Endometrial microvascular endothelial cells (primary cell): ENCODE results near the gene EZH1. TPM values are rescaled to one million over a fixed set of nuclear protein-coding genes. Genes with fewer than 3 reads are reported as not detected.
"Not testable (repeated sequence)": the region's sequence is repeated elsewhere in the genome, so short reads cannot be mapped to it uniquely, and the experiment has no call there.

Experiments used
- in situ Hi-C: cut with HindIII; loops from 2 replicates; pipeline ENCODE4 v1.10.0; 2017; ENCODE audit warnings: low sequenced_read_pairs, low pct_unique_long_range_greater_than_20kb; ENCODE audit errors: inconsistent ontology term
- total RNA-seq: library from RNA; depleted of rRNA; stranded (reverse); fragments of >200 nt; gene quantifications from one replicate; pipeline ENCODE4 v1.2.3, GENCODE V29; 2015; ENCODE audit errors: inconsistent ontology term

EZH1 gene
- total RNA-seq, 1 donor from 2014 or later = 13.5 TPM

DNA sequence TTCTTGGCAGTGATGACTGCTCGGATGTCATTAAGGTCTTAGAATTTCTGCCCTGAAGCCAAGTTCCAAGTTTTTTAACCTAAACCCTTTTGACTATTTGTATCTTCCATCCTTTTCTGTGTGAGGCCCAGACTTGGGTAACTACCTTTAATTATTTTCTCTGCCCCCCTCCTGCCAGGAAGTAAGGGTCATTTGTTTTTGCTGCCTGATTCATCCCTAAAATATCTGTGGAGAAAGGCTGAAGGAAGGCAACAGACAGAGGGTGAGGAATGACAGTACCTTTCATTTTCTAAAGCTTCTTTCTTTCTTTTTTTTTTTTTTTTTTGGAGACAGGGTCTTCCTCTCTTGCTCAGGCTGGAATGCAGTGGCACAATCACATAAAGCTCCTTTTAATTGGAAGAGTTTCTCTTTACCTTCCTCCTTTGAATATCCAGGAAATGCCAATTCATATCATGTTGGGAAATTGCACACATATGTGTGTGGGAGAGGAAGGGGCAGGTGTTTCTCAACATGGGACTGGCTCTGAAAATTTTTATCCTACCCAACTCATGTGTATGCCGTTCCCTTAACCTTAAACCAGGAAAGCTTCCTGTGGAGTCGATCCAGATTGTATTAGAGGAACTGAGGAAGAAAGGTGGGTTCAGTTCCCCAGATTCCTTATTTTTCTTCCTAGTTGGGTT lies 29.4 kb upstream of the EZH1 start:
- in situ Hi-C loops = no loop called here

DNA sequence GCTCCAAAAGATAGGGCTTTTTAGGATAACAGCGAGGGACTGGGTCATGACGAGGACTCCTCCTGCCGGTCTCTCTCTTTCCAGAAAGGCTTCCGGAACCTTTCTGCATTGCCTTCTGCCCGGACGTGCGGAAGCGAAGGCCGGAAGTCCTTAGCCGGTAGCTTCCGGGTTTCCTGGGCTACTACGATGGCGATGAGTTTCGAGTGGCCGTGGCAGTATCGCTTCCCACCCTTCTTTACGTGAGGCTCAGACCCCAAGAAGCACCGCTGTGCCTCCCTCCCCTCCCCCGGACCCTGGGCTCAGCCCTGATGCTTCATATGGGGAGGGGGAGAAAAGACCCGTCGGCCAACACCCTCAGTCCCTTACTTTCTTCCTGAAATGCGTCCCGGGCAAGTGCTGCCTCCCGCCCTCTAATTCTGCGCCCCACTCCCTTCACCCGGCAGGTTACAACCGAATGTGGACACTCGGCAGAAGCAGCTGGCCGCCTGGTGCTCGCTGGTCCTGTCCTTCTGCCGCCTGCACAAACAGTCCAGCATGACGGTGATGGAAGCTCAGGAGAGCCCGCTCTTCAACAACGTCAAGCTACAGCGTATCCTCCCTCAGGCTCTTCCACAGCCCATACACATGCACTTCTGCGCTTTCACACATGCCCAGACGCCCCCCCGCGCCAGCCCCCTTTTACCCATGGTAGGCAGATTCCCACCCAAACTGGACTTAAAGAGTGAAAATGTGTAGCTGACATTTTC lies 28.6 kb upstream of the EZH1 start, which contains the start of gene VPS25:
Gene VPS25 (plus strand): TSS at position 160 of the 746 bp plus-strand sequence. CDS start 27 bp downstream, at position 187.
- in situ Hi-C loops = no loop called here

DNA sequence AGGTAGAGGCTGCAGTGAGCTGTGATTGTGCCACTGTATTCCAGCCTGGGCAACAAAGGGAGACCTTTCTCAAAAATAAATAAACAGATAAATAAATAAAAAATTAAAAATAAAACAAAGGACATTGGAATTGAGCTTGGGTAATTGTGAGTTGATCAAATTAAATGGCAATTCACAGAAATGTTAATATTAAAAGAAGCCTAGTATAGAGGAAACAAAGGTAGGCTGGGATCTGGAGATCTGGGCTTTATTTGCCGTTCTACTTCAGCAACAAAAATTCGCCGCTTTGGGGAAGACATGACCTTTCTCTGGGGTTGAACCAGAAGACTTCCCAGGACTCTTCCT lies 28.1 kb upstream of the EZH1 start:
- in situ Hi-C loops = no loop called here

DNA sequence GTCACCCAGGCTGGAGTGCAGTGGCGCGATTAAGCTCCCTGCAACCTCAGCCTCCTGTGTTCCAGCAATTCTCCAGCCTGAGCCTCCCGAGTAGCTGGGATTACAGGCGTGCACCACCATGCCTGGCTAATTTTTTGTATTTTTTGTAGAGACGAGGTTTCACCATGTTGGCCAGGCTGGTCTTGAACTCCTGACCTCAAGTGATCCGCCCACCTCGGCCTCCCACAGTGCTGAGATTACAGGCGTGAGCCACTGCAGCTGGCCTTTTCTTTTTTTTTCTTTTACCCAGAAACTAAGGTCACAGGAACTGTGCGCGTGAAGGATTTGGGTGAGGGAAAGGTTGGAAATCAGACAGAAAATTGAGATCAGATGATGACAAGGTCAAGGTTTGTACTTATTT lies 25.1 kb upstream of the EZH1 start:
- in situ Hi-C loops = not testable (repeated sequence)

DNA sequence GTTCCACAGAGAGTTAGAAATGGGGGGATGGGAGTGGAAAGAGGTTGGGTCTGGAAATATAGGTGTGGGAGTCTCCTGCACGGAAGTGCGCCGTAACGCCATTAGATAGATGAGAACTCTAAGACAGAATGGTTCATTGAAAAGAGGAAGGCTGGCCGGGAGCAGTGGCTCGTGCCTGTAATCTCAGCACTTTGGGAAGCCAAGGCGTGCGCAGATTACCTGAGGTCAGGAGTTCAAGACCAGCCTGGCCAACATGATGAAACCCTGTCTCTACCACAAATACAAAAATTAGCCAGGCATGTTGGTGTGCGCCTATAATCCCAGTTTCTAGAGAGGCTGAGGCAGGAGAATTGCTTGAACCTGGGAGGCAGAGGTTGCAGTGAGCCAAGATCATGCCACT lies 23.2 kb upstream of the EZH1 start:
- in situ Hi-C loops = not testable (repeated sequence)

DNA sequence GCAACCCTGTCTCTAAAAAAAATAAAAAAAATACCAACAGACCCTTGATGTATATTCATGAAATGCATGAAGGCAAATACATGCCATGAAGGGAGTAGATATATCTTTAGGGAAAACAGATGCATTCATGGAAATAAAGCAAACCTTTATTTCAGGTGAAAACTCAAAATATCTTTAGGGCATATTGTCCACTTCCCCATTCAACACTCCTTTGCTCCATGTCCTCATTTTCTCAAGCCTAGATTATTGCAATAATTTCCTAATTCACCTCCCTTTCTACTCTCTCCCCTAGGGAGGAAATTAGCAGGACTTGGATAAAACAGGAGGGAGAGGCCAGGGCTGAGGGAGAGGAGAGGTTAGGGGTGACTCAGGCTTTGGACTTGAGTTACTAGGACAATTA lies 22.7 kb upstream of the EZH1 start:
- in situ Hi-C loops = no loop called here

DNA sequence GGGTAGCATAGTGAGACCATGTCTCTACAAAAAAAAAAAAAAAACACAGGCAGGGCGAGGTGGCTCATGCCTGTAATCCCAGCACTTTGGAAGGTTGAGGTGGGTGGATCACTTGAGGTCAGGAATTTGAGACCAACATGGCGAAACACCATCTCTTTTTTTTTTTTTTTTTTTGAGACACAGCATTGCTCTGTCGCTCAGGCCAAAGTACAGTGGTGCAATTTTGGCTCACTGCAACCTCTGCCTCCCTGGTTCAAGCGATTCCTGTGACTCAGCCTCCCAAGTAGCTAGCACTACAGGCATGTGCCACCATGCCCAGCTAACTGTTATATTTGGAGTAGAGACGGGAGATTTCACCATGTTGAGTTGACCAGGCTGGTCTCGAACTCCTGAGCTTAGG lies 21.3 kb upstream of the EZH1 start:
- in situ Hi-C loops = no loop called here

DNA sequence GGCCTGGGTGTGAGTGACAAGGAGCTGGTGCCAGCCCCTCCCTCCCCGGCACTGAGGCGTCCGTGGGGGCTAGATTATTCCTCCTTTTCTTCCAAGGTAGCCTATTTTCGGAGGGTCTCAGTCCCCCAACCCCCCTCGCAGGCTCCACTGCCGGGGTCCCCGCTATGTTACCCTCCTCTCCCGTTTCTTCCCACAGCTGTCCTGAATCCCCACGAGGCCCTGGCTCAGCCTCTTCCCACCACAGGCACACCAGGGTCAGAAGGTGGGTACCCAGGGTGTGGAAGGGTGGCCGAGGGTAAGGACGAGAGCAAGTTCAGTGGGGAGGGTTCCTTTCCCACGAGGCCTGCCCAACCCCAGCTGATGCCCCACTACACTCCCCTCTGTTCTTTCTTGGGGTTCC lies 16.8 kb upstream of the EZH1 start:
- in situ Hi-C loops = no loop called here

DNA sequence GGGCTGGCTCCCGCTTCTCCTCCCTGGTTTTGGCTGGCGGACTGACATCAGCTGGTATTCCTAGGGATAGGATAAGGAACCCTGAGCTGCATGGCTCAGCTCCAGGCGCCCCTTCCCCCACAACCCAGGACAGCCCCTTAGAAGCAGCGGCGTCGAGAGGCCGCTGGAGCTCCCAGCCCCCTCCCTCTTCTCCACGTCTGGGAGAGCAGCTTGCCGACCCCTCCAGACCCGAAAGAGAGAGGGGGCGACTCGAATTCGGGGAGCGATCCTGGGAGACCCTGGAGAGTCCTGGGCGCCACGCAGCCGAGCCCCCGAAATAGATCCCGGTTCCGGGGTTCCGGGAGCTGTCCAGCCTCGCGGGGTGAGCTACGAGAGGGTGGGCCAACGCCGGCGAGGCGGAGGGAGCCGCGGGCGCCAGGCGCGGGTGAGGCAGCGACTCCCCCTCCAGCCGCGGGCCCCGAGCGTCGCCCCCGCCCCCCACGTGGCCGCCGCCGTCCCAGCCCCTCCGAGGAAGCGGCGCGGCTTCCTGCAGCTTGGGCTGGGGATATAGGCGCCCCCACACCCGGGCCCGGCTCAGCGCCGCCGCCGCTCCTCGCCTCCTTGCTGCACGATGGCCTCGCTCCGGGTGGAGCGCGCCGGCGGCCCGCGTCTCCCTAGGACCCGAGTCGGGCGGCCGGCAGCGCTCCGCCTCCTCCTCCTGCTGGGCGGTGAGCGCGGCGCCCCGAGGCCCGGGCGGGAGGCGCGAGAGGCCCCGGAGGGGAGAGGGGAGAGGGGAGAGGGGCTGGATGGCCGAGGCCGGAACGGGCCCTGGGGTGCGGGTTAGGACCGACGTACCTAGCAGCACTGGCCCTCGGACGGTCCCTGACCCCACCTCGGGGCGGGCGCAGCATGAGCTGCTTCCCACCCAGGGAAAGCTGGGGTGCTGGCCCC lies 16.1 kb upstream of the EZH1 start, which contains the start of gene RAMP2:
Gene RAMP2 (plus strand): TSS at position 576 of the 930 bp plus-strand sequence. CDS start 35 bp downstream, at position 611.
- in situ Hi-C loops = no loop called here

DNA sequence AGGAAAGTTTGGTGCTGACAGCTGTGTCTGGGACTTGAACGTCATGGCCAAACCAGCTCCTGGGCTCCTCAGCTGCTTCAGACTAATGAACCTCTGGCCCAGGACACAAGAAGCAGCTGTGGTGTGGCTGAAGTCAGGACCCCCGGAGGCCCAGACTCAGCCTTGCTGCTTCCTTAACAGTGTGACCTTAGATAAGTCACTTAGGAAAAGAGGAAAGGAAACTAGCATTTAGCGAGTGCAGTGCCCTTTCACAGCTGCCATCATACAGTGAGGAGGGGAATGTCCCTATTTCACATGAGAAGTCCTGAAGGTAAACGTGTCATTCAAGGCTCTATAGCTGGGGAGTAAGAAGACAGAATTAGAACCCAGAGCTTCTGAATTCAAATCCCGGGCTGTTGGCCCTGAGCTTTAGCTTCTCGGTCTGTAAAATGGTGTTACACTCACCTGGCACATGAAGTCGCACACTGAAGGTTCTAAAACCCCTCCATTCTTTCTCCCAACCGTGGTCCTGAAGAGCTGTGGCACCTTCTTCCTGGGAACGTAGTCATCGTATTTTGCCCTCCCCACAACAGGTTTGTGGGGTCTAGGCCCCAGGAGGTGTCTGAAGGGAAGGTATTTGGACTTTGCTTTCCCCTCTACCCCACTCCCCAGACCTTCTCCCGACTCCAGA lies 15.3 kb upstream of the EZH1 start:
- in situ Hi-C loops = no loop called here

DNA sequence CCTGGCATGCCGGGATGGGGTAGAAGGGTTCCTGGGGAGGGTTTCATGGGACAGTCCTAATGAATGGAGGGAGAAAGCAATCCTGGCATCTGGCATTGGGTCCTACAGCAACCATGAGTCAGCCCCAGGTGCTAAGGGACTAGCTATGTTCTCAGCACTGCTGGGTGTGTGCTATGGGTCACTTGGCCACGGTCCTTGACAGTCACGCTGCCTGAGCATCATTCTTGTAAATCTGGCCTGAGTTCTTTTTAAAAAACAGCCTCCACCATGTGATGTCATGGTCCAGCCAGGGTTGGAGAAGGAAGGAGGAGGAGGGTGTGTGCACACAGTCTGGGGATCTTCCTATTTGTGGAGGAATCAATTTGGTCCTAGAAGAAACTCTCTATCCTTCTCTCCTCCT lies 9.9 kb upstream of the EZH1 start:
- in situ Hi-C loops = no loop called here

DNA sequence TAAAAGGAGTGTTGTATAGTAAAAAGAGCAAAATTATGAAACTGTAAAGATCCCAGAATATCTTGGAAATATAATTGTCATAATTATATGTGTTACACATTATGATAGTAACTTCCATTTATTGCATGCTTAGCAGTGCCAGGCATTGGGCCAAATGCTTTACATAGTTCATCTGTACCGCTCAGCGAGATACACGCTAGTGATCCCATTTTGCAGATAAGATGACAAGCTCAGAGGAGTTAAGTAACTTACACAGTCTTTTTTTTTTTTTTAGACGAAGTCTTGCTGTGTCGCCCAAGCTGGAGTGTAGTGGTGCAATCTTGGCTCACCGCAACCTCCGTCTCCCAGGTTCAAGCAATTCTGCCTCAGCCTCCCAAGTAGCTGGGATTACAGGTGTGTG lies 6.8 kb upstream of the EZH1 start:
- in situ Hi-C loops = no loop called here

DNA sequence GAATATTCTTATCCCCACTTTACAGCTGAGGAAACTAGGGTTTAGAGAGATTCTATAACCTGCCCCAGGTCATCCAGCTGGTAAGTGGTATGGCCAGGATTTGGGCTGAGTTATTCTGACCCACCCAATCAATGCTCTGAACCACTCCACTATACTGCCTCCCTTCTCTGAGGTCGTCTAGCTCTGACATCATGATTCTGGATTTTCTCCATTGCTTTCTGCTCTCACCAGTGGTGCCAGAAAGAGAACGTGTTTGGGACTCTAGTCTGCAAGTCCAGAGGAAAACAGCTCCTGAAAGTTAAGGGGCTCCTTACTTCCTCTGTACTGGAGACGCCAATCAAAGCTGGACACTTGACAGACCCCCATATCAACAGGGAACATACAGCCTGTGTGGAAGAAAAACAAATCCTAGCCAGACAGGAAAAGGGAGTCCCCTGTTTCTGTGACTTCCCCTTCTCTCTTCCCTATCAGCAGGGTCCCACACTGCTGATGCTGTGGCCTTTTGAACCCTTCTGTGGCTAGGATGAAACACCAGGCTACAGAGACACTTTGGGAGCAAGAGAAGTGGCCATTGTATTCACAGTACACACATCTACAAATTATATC lies 6.0 kb upstream of the EZH1 start:
- in situ Hi-C loops = no loop called here

DNA sequence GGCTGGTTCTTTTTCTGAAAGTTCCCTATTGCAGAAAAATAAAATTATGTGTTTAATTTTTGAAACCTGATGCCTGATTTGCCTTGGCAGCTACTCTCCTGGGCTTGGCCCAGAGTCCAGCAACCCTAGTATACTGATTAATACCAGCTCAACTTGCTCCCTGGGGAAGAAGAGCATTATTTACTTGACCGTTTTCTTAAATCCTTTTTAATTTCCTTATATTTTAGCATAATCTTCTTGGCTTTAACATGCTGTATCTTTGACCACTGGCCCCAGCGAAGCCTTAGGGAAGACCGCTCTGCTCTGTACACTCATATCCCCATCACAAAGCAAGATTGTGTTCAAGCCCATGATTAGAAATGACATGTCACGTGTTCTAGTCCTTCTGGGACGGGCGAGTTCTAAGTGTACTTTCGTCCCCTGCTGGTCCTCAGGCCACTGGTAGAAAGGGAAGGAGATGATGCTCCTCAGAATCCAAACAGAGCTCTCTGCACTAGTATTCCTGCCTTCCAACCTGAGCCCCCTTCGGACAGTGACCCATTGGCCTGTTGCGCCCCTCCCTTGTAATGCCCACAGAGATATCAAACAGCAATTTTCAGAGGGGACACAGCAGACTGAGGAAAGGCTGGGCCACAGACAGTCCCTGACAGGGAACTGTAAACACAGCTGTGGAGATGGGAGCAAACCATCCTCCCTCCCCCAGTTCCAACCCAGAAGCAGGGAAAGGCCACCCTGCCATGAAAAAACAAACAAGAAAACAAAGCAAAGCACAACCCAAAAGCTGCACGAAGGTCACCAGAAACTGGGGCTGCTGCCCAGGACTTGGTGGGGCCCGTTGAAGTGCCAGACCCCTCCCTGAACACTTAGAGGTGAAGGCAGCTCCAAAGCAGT lies 4.3 kb upstream of the EZH1 start:
- in situ Hi-C loops = no loop called here

DNA sequence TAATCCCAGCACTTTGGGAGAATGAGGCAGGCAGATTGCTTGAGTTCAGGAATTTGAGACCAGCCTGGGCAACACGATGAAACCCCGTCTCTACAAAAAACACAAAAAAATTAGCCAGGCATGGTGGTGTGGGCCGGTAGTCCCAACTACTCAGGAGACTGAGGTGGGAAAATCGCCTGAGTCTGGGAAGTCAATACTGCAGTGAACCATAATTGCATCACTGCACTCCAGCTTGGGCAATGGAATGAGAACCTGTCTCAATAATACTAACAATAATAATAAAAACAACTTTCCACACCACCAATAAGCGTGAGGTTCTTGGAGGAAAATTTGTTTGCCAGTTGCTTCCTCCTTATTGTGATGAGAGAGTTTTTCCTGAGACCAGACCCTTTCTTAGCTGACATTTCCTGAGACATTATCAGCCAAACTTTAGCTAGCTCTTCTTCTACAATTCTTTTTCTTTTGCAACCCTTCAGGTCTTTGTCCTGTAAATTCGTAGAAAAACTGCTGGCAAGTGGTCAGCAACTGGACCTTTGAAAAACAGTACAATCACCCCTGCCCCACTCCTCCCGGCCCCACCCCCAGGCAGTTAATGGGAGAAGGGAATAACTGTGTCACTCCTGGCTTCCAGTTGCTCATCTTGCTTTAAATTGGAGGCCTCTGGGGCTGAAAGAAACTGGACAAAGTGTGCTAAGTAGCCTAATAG lies 3.5 kb upstream of the EZH1 start:
- in situ Hi-C loops = no loop called here

DNA sequence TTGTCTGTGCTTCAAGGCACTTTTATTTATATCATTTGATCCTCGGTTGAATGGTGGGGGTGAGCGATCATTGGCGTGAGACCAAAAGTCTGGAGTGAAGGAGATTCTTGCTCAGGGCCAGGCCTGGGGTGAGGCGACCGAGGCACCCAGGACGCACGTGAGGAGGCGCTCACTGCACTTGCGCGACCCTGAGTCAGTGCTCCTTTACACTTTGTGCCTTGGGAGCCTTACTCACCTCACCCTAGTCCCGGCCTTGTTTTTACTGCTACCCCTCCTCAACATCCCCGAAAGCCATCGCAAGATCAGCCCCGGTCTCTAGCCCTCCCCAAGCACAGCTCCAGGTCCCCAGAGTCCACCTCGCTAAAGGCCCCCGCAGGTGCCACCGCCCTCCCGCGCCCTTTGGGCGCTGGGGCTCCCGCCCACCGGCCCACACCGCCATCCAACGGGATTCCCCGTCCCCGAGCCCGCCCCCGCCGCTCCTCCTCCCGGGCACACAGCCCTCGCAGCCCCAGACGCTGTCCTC lies 496 bp downstream of the EZH1 start:
- in situ Hi-C loops = no loop called here
